BE2C (cell line): ENCODE data around the gene GCHFR.

ENCODE experiments used
- DNase-seq: peaks from one replicate; pipeline ENCODE4 v3.0.0-alpha.2; 2020
- H3K27me3 ChIP-seq: fragments of 250-450 bp; sonication (Bioruptor Pico); 2 replicates; pipeline ENCODE4 v1.5.1; 2020; ENCODE audit warnings: mild to moderate bottlenecking
- H3K36me3 ChIP-seq: fragments of 250-450 bp; sonication (Bioruptor Pico); 2 replicates; pipeline ENCODE4 v1.5.1; 2020; ENCODE audit warnings: mild to moderate bottlenecking
- H3K4me1 ChIP-seq: fragments of 250-450 bp; sonication (Bioruptor Pico); 2 replicates; pipeline ENCODE4 v1.5.1; 2020
- H3K4me3 ChIP-seq: 2 replicates; pipeline ENCODE4 v1.5.1; 2011; ENCODE audit warnings: low read depth, low read length
- H3K9me3 ChIP-seq: fragments of 250-450 bp; sonication (Bioruptor Pico); 2 replicates; pipeline ENCODE4 v1.5.1; 2020
- CTCF ChIP-seq: IDR thresholded peaks from 2 replicates; pipeline ENCODE4 v1.5.1; 2012; ENCODE audit warnings: mild to moderate bottlenecking, low read depth, low read length

GCHFR gene

GRCh38 chr15:40789119-40789518, 25.3 kb downstream of the GCHFR start:
- no peak for DNase-seq
- TF ChIP-seq CTCF = no peak
- no peaks in the 10 kb centered on the region for H3K4me1 ChIP-seq

GRCh38 chr15:40789999-40790398, 26.1 kb downstream of the GCHFR start:
- no peaks in the 10 kb centered on the region for H3K9me3 ChIP-seq
- TF ChIP-seq CTCF = no peak
- H3K27me3 ChIP-seq = no peaks in the 10 kb centered on the region
- peaks cover 12% of the 10 kb centered on the region for H3K36me3 ChIP-seq
- H3K4me3 ChIP-seq = no peak overlapping the region
- no peaks in the 10 kb centered on the region for H3K4me1 ChIP-seq
- DNase-seq = no peak

More at GRCh38 chr15:40789119-40789518, 25.3 kb downstream of the GCHFR start:
- H3K9me3 ChIP-seq = no peaks in the 10 kb centered on the region
- no peak overlapping the region for H3K4me3 ChIP-seq
- H3K36me3 ChIP-seq = peaks cover 12% of the 10 kb centered on the region
- no peaks in the 10 kb centered on the region for H3K27me3 ChIP-seq

GRCh38 chr15:40790718-40791117, 26.9 kb downstream of the GCHFR start:
- Histone ChIP-seq H3K4me3 (no peak overlapping the region), H3K4me1 (no peaks in the 10 kb centered on the region)

GRCh38 chr15:40792394-40792793, 28.5 kb downstream of the GCHFR start:
- H3K4me3 ChIP-seq = no peak overlapping the region
- no peaks in the 10 kb centered on the region for H3K27me3 ChIP-seq
- H3K4me1 ChIP-seq = no peaks in the 10 kb centered on the region
- no peaks in the 10 kb centered on the region for H3K9me3 ChIP-seq
- peaks cover 12% of the 10 kb centered on the region for H3K36me3 ChIP-seq
- TF ChIP-seq CTCF = no peak
- no peak for DNase-seq

More at GRCh38 chr15:40790718-40791117, 26.9 kb downstream of the GCHFR start:
- Histone ChIP-seq H3K36me3 (peaks cover 12% of the 10 kb centered on the region), H3K9me3 (no peaks in the 10 kb centered on the region), H3K27me3 (no peaks in the 10 kb centered on the region)
- DNase-seq = no peak
- TF ChIP-seq CTCF = no peak

- Histone ChIP-seq H3K4me3 (no peak overlapping the region), H3K9me3 (no peaks in the 10 kb centered on the region), H3K36me3 (peaks cover 12% of the 10 kb centered on the region), H3K27me3 (no peaks in the 10 kb centered on the region), H3K4me1 (no peaks in the 10 kb centered on the region)
- no peak for TF ChIP-seq CTCF
- no peak for DNase-seq
These were observed 29.5 kb downstream of the GCHFR start for GRCh38 chr15:40793216-40793989.

- no peak for TF ChIP-seq CTCF
- no peak for DNase-seq
- Histone ChIP-seq H3K4me3 (no peak overlapping the region), H3K36me3 (peaks cover 12% of the 10 kb centered on the region), H3K9me3 (no peaks in the 10 kb centered on the region), H3K27me3 (no peaks in the 10 kb centered on the region), H3K4me1 (no peaks in the 10 kb centered on the region)
These were observed 32.2 kb downstream of the GCHFR start for GRCh38 chr15:40796041-40796440.
